Peyer's patch (tissue), 4 donors: ENCODE measurements around the gene SEMA3G. TPM values are rescaled to one million over a fixed set of nuclear protein-coding genes. Genes with fewer than 3 reads are reported as not detected.

Experiments
- DNase-seq, 3 donors: peaks; one replicate each; pipeline ENCODE4 v3.0.0-alpha.2; 2017 to 2019
- H3K27ac ChIP-seq, 4 donors: fragments of 200-600 bp; sonication (generic); one replicate each; pipeline ENCODE4 v1.5.1; 2016 to 2019
- H3K27me3 ChIP-seq, 2 donors: fragments of 200-600 bp; sonication (generic); one replicate each; pipeline ENCODE4 v1.5.1; 2019
- H3K36me3 ChIP-seq, 3 donors: fragments of 200-600 bp; sonication (generic); one replicate each; pipeline ENCODE4 v1.5.1; 2016 to 2019
- H3K4me1 ChIP-seq, 4 donors: fragments of 200-600 bp; sonication (generic); one replicate each; pipeline ENCODE4 v1.5.1; 2016 to 2019
- H3K4me3 ChIP-seq, 4 donors: fragments of 200-600 bp; sonication (generic); 1 replicate in 3 of 4; 2 replicates in 1 of 4; pipeline ENCODE4 v1.5.1; 2016 to 2019; ENCODE audit warnings: mild to moderate bottlenecking in 1 of 4
- H3K9me3 ChIP-seq, 4 donors: fragments of 200-600 bp; sonication (generic); one replicate each; pipeline ENCODE4 v1.5.1; 2016 to 2019; ENCODE audit warnings: mild to moderate bottlenecking in 1 of 4
- POLR2A ChIP-seq, 2 donors: fragments of 450-650 bp; IDR thresholded peaks; one replicate each; pipeline ENCODE4 v1.5.1; 2017; ENCODE audit warnings: antibody characterized with exemption in 2 of 2, mild to moderate bottlenecking in 2 of 2, moderate library complexity in 2 of 2
- total RNA-seq, 4 donors: library from RNA; depleted of rRNA; stranded (reverse); fragments of >200 nt; gene quantifications; one replicate each; pipeline ENCODE4 v1.1.0, GENCODE V29; 2016
- TF ChIP-seq, protein P1 (sequence below), 6 experiments: fragments of 450-650 bp in 4 of 6; fragments of 200-600 bp in 2 of 6; sonication (generic) in 1 of 6; IDR thresholded peaks; one replicate each; pipeline ENCODE4 v1.5.1; 2017 to 2019; ENCODE audit warnings: antibody characterized with exemption in 6 of 6, mild to moderate bottlenecking in 3 of 6, moderate library complexity in 1 of 6

SEMA3G gene
- total RNA-seq, 4 donors from 2014 or later = 18.8 to 24.8 (median 22.0) TPM

- Histone ChIP-seq H3K27ac (no peak overlapping the region), H3K4me1 (peaks cover 0 to 21% (median 0%) of the 10 kb centered on the region in 4 donors), H3K9me3 (no peaks in the 10 kb centered on the region), H3K4me3 (no peak overlapping the region), H3K36me3 (no peaks in the 10 kb centered on the region), H3K27me3 (no peaks in the 10 kb centered on the region)
- TF ChIP-seq, protein P1, sequence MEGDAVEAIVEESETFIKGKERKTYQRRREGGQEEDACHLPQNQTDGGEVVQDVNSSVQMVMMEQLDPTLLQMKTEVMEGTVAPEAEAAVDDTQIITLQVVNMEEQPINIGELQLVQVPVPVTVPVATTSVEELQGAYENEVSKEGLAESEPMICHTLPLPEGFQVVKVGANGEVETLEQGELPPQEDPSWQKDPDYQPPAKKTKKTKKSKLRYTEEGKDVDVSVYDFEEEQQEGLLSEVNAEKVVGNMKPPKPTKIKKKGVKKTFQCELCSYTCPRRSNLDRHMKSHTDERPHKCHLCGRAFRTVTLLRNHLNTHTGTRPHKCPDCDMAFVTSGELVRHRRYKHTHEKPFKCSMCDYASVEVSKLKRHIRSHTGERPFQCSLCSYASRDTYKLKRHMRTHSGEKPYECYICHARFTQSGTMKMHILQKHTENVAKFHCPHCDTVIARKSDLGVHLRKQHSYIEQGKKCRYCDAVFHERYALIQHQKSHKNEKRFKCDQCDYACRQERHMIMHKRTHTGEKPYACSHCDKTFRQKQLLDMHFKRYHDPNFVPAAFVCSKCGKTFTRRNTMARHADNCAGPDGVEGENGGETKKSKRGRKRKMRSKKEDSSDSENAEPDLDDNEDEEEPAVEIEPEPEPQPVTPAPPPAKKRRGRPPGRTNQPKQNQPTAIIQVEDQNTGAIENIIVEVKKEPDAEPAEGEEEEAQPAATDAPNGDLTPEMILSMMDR (IDR thresholded peaks at IDR 0.05) = no peak
- no peak for TF ChIP-seq POLR2A (IDR thresholded peaks at IDR 0.05)
- peak in 1 of 3 donors; percentile 24 for DNase-seq
Observed at GRCh38 chr3:52432225-52432624, 12.7 kb downstream of the SEMA3G start.

- Histone ChIP-seq H3K4me3 (no peak overlapping the region), H3K27ac (peak overlapping the region in 2 of 4 donors; percentile 67 to 79), H3K27me3 (no peaks in the 10 kb centered on the region), H3K9me3 (no peaks in the 10 kb centered on the region), H3K36me3 (no peaks in the 10 kb centered on the region), H3K4me1 (peaks cover 0 to 21% (median 0%) of the 10 kb centered on the region in 4 donors)
- DNase-seq = peak in 1 of 3 donors; percentile 45
- TF ChIP-seq POLR2A (IDR thresholded peaks at IDR 0.05) = no peak
- TF ChIP-seq, protein P1 (IDR thresholded peaks at IDR 0.05) = no peak
Observed at GRCh38 chr3:52431459-52432223, 13.3 kb downstream of the SEMA3G start.

GRCh38 chr3:52430416-52430810 lies 14.5 kb downstream of the SEMA3G start:
- H3K27me3 ChIP-seq = no peaks in the 10 kb centered on the region
- peak in 1 of 3 donors; percentile 66 for DNase-seq
- no peaks in the 10 kb centered on the region for H3K9me3 ChIP-seq
- TF ChIP-seq POLR2A (IDR thresholded peaks at IDR 0.05) = no peak
- TF ChIP-seq, protein P1 (IDR thresholded peaks at IDR 0.05) = no peak
- peaks cover 0 to 21% (median 0%) of the 10 kb centered on the region in 4 donors for H3K4me1 ChIP-seq
- H3K36me3 ChIP-seq = no peaks in the 10 kb centered on the region
- H3K4me3 ChIP-seq = no peak overlapping the region
- peak overlapping the region in 3 of 4 donors; percentile 42 to 79 (median 67) for H3K27ac ChIP-seq

DNA sequence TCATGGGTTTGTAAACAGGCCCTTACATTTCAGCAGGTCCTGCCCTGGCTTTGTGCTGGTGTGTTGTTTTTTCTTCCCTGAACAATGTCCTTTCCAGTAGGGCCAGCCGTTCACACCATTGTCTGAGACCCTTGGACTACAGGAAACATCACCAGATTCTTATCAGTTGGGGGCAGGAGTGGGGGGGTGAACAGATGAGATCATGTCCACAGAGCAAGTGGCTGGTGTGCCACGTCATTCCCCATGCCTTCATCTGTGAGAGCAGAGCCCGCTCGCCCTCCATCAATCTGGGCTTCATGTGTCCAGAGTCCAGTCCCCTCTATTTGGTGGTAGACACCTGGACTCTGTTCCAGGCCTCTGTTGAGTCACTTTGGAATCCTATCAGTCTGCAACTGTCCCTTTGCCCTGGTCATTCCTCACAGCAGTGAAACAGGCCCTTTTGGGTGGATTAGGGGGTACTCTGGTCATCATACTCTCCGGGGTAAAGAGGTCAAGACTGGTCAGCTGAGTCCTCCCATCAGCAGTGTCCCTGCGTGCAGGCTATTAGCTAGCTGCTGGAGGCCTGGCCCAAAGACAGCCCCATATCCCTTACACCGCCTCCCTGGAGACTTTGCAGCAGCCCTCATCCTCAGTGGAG lies 15.0 kb downstream of the SEMA3G start:
- Histone ChIP-seq H3K27me3 (no peaks in the 10 kb centered on the region), H3K36me3 (no peaks in the 10 kb centered on the region), H3K9me3 (no peaks in the 10 kb centered on the region), H3K4me3 (no peak overlapping the region), H3K4me1 (peaks cover 0 to 21% (median 0%) of the 10 kb centered on the region in 4 donors), H3K27ac (peak overlapping the region in 3 of 4 donors; percentile 42 to 79 (median 67))
- TF ChIP-seq, protein P1 (IDR thresholded peaks at IDR 0.05) = no peak
- no peak for TF ChIP-seq POLR2A (IDR thresholded peaks at IDR 0.05)
- peak in 2 of 3 donors; percentile 75 to 80 for DNase-seq

- Histone ChIP-seq H3K4me3 (no peak overlapping the region), H3K27me3 (no peaks in the 10 kb centered on the region), H3K36me3 (no peaks in the 10 kb centered on the region), H3K9me3 (no peaks in the 10 kb centered on the region), H3K4me1 (peaks cover 0 to 21% (median 0%) of the 10 kb centered on the region in 4 donors), H3K27ac (peak overlapping the region in 1 of 4 donors; percentile 79)
- TF ChIP-seq, protein P1 (IDR thresholded peaks at IDR 0.05) = no peak
- no peak for TF ChIP-seq POLR2A (IDR thresholded peaks at IDR 0.05)
- peak in 1 of 3 donors; percentile 34 for DNase-seq
Observed at GRCh38 chr3:52429031-52429430, 15.9 kb downstream of the SEMA3G start.
